Thyroid gland (tissue), 4 donors: Measurements from ENCODE around the gene RPL31.

Source experiments
- CTCF ChIP-seq, 6 experiments: fragments of 200-600 bp in 3 of 6; fragments of 450-650 bp in 3 of 6; sonication (generic) in 3 of 6; IDR thresholded peaks; one replicate each; pipeline ENCODE4 v1.5.1; 2016 to 2019; ENCODE audit warnings: antibody characterized with exemption in 6 of 6, mild to moderate bottlenecking in 2 of 6, inconsistent platforms in 1 of 6, moderate library complexity in 1 of 6
- POLR2A ChIP-seq, 2 donors: fragments of 450-650 bp; IDR thresholded peaks; one replicate each; pipeline ENCODE4 v1.6.1; 2017; ENCODE audit warnings: antibody characterized with exemption in 2 of 2, mild to moderate bottlenecking in 2 of 2, moderate library complexity in 1 of 2

- TF ChIP-seq POLR2A (IDR thresholded peaks at IDR 0.05) (no peak), CTCF (IDR thresholded peaks at IDR 0.05) (no peak)
These were observed 46.9 kb upstream of the RPL31 start for GRCh38 chr2:100955226-100955625.
